GM18526 (cell line): ENCODE data around the gene IL17RD.

Experiments used
- POLR2A ChIP-seq: IDR thresholded peaks from 3 replicates; pipeline ENCODE4 v1.6.1; 2011; ENCODE audit not compliant: insufficient read length; ENCODE audit errors: extremely low read depth

IL17RD gene

GRCh38 chr3:57073628-57074027, 91.5 kb downstream of the IL17RD start:
- TF ChIP-seq POLR2A = no peak

GRCh38 chr3:57069503-57069902, 95.7 kb downstream of the IL17RD start:
- no peak for TF ChIP-seq POLR2A

DNA sequence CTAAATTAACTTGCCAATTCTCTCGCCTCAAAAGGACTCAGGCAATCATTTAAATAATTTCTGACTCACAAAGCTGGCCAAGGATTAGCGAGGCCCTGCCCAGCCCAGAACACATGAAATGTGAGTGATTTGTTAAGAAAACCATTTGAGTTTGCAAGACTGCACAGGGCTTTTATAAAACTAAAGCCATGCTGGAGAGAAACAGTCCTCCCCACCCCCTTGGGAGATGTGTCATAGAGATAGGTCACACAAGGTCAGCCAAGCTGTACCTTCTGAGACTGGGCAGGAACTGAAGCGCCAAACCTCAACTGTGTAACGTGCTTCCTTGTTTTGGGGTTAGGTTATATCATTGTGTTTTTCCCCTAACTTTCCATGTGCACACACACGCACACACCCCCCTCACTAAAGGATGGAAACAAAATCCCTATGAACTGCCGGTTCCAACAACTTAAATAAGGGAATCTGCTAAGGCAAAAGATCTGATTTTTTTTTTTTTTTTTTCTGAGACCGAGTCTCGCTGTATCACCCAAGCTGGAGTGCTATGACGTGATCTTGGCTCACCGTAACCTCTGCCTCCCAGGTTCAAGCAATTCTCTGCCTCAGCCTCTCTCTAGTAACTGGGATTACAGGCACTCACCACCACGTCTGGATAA, 96.6 kb downstream of the IL17RD start:
- TF ChIP-seq POLR2A = no peak

DNA sequence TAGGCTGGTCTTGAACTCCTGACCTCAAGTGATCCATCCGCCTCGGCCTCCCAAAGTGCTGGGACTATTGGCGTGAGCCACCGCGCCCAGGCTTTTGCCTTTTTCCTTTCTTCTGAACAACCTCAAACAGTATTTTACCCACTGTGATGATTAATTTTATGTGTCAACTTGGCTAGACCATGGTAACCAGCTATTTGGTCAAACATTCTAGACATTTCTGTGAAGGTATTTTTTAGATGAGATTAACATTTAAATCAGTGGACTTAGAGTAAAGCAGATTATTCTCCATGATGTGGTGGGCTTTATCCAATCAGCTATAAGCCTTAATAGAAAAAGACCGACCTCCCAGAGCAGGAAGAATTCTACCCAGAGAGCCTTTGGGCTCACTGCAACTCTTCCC, 98.7 kb downstream of the IL17RD start:
- TF ChIP-seq POLR2A = no peak

GRCh38 chr3:57065588-57065987, 99.6 kb downstream of the IL17RD start:
- TF ChIP-seq POLR2A = no peak

- no peak for TF ChIP-seq POLR2A
These were observed 100.6 kb downstream of the IL17RD start for GRCh38 chr3:57064572-57064971.

DNA sequence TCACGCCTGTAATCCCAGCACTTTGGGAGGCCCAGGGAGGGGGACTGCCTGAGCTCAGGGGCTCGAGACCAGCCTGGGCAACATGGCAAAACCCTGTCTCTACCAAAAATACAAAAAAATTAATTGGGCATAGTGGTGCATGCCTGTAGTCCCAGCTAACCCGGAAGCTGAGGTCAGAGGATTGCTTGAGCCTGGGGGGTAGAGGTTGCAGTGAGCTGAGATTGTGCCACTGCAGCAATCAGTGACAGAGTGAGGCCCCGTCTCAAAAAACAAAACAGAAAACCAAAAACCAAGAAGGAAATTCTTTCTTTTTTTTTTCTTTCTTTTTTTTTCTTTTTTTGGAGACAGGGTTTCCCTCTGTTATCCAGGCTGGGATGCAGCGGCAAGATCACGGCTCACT, 101.2 kb downstream of the IL17RD start:
- no peak for TF ChIP-seq POLR2A

- no peak for TF ChIP-seq POLR2A
These were observed 102.1 kb downstream of the IL17RD start for GRCh38 chr3:57063032-57063431.

- no peak for TF ChIP-seq POLR2A
These were observed 103.0 kb downstream of the IL17RD start for GRCh38 chr3:57062101-57062631.

- TF ChIP-seq POLR2A = no peak
These were observed 103.6 kb downstream of the IL17RD start for GRCh38 chr3:57061556-57061955.

DNA sequence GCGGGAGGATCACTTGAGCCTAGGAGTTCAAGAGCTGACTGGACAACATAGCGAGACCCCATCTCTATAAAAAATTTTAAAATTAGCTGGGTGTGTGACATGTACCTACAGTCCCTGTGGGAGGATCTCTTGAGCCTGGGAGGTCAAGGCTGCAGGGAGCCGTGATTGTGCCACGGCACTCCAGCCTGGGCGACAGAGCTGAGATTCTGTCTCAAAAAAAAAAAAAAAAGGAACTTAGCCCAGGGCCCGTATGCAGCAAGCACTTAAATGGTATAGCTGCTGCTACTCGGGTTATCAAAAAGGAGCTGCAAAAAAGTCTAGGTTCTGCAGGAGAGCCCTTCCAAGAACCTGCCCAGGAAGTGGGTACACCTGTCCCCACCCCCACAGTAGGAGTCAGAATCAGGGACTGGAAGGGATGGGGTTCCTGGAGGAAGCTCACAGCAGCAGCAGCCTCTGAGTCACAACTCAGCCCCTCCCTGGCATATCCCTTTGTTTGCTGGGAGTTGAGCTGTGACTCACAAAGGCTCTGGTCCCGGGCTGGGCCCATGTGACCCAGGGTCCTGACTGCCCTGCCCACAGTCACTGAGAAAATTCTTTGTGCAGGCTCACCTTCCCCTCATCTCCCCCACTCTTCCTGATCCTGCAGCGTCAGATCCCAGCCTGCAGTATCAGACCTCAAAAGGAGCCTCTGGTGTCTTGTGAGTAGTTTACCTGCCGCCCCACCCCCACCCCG, 104.9 kb downstream of the IL17RD start, which contains the start of gene SPATA12:
Gene SPATA12 (plus strand): TSS at position 576 of the 733 bp plus-strand sequence. CDS start 13,031 bp downstream, outside the sequence.
- TF ChIP-seq POLR2A = no peak

DNA sequence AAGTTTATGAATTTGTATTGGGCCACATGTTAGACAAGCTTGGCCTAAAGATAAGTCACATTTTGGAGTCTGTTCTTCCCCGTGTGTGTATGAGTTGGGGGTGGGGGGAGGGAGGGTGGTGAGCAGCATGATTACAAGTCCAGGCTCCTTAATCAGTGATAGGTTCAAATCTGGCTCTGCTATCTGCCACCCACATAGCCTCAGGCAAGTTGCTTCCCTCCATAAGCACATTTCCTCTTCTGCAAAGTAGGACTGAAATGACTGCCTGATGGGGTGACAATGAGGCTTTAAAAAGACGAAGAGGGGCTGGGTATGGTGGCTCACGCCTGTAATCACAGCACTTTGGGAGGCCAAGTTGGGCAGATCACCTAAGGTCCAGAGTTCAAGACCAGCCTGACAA, 105.7 kb downstream of the IL17RD start:
- TF ChIP-seq POLR2A = no peak

DNA sequence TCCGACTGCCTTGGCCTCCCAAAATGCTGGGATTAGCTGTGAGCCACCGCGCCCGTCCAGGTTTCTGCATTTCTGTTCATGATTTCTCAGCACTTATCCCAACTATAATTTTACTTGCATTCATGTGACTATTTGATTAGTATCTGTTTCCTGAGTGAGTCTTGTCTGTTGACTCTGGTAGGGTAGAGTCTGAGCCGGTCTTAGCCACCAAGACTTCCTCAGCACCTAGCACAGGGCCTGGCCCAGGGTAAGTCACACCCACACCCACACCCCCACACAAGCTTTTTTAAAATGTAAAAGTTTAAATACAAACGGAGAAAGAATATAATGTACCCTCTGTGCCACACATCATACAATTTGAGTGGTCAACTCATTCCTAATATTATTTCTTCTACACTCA, 107.8 kb downstream of the IL17RD start:
- no peak for TF ChIP-seq POLR2A

DNA sequence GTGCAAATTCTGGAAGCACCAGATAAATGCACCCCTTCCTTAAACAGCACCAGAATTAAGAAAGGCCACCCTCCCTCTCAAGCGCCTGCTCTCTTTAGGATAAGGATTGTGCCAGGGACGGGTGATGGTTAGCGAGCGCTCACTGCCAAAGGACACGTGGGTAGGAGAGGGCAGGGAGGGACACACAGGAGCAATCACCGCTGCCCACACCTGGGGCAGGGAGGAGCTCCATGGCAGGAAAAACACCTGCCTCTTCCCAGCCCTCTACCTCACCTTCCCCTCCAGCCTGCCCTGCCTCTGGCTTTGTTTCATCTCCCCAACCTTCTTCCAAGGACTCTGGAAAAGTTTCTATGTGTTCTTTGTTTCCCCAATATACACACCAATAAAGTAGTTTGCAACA, 112.0 kb downstream of the IL17RD start:
- no peak for TF ChIP-seq POLR2A

DNA sequence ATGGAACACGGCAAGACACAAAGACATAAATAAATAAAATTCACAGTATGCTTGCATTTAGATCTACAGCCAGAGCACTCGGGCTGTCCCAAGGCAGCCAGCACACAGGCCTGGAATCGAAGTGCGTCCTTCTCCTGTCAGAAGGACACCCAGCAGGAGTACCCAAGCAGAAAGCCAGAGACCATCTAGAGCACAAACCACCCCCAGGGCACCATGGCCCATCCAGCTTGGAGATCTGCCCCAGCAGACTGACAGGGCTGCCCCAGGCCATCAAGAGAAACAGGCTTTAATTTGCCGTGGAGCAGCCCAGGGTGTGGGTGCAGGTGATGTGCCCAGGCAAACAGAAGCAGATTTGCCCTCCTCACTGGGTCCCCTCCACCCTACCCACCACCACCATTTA, 112.5 kb downstream of the IL17RD start:
- no peak for TF ChIP-seq POLR2A

GRCh38 chr3:57048728-57049127, 116.4 kb downstream of the IL17RD start:
- TF ChIP-seq POLR2A = no peak
